Keratinocyte (primary cell): ENCODE data around the gene SC5D. TPM values are rescaled to one million over a fixed set of nuclear protein-coding genes. Genes with fewer than 3 reads are reported as not detected.

Experiments
- DNase-seq: peaks from one replicate; pipeline ENCODE4 v3.0.0-alpha.2; 2011; ENCODE audit warnings: low read depth, missing footprints, low spot score
- FAIRE-seq: peaks from 2 replicates; lab custom pipeline; 2011; peaks lifted over from hg19 to GRCh38; lab: Jason Lieb, UNC
- H2AFZ ChIP-seq: 2 replicates; pipeline ENCODE4 v1.6.0; 2012; ENCODE audit warnings: low read length, control low read depth, inconsistent platforms; ENCODE audit not compliant: control insufficient read depth
- H3K27ac ChIP-seq: 2 replicates; pipeline ENCODE4 v1.5.1; 2011; ENCODE audit warnings: low read length; ENCODE audit not compliant: control insufficient read depth, insufficient read depth
- H3K27me3 ChIP-seq: 3 replicates; pipeline ENCODE4 v1.6.0; 2011; ENCODE audit warnings: low read length; ENCODE audit not compliant: control insufficient read depth, insufficient read depth; ENCODE audit errors: extremely low read depth
- H3K36me3 ChIP-seq, 2 experiments: 2 replicates in 1 of 2; 3 replicates in 1 of 2; pipeline ENCODE4 v1.5.1; 2011; ENCODE audit warnings: low read length in 2 of 2, mild to moderate bottlenecking in 1 of 2; ENCODE audit not compliant: control insufficient read depth in 2 of 2, insufficient read depth in 2 of 2; ENCODE audit errors: extremely low read depth in 1 of 2
- H3K4me1 ChIP-seq: 3 replicates; pipeline ENCODE4 v1.5.1; 2011; ENCODE audit warnings: low read length; ENCODE audit not compliant: control insufficient read depth, insufficient read depth; ENCODE audit errors: extremely low read depth
- H3K4me2 ChIP-seq: 3 replicates; pipeline ENCODE4 v1.6.0; 2011; ENCODE audit warnings: low read depth, low read length; ENCODE audit not compliant: control insufficient read depth, insufficient read depth; ENCODE audit errors: extremely low read depth
- H3K4me3 ChIP-seq, 3 experiments: fragments of 200-600 bp in 1 of 3; sonication (generic) in 1 of 3; 2 replicates in 2 of 3; 3 replicates in 1 of 3; pipeline ENCODE4 v1.5.1; 2011 to 2016; ENCODE audit warnings: low read length in 3 of 3, mild to moderate bottlenecking in 3 of 3, control low read depth in 2 of 3, inconsistent platforms in 1 of 3, low read depth in 1 of 3, mixed read lengths in 1 of 3, mixed run types in 1 of 3, moderate library complexity in 1 of 3; ENCODE audit not compliant: control insufficient read depth in 2 of 3, insufficient read depth in 2 of 3; ENCODE audit errors: extremely low read depth in 1 of 3
- H3K79me2 ChIP-seq: 2 replicates; pipeline ENCODE4 v1.6.0; 2012; ENCODE audit warnings: low read length; ENCODE audit not compliant: control insufficient read depth, insufficient read depth
- H3K9ac ChIP-seq: 3 replicates; pipeline ENCODE4 v1.6.0; 2011; ENCODE audit warnings: low read length; ENCODE audit not compliant: control insufficient read depth, insufficient read depth; ENCODE audit errors: extremely low read depth
- H3K9me1 ChIP-seq: 3 replicates; pipeline ENCODE4 v1.6.0; 2011; ENCODE audit warnings: low read length; ENCODE audit not compliant: control insufficient read depth, insufficient read depth; ENCODE audit errors: extremely low read depth
- H3K9me3 ChIP-seq: 2 replicates; pipeline ENCODE4 v1.5.1; 2012; ENCODE audit warnings: low read depth, low read length; ENCODE audit not compliant: control insufficient read depth
- H4K20me1 ChIP-seq: 3 replicates; pipeline ENCODE4 v1.6.0; 2011; ENCODE audit warnings: low read length; ENCODE audit not compliant: control insufficient read depth, insufficient read depth; ENCODE audit errors: extremely low read depth
- CTCF ChIP-seq, 3 experiments: IDR thresholded peaks in 1 of 3; conservative IDR thresholded peaks in 1 of 3; optimal IDR thresholded peaks in 1 of 3; 2 replicates in 2 of 3; 3 replicates in 1 of 3; pipeline versions ENCODE3 to v1.5.1; 2011; ENCODE audit warnings: low read length in 3 of 3, mild to moderate bottlenecking in 3 of 3, moderate library complexity in 2 of 3, control low read depth in 1 of 3, inconsistent platforms in 1 of 3; ENCODE audit not compliant: insufficient read depth in 2 of 3; ENCODE audit errors: extremely low read depth in 1 of 3
- EZH2 ChIP-seq: IDR thresholded peaks from one replicate; pipeline ENCODE4 v1.6.1; 2012; ENCODE audit warnings: inconsistent platforms, mild to moderate bottlenecking, low read length, moderate library complexity
- dilution Hi-C: fragments of 300-500 bp; cut with MboI; formaldehyde crosslinking; loops from one replicate; pipeline ENCODE4 v1.7.0; 2020; ENCODE audit warnings: low sequenced_read_pairs; ENCODE audit not compliant: extremely low pct_ligation_motif_present
- polyA plus RNA-seq, 5 experiments: library from polyadenylated mRNA; depleted of rRNA in 3 of 5; stranded (reverse) in 3 of 5; stranded (forward) in 1 of 5; unstranded in 1 of 5; fragments of >200 nt; gene quantifications; 1 replicate in 1 of 5; 2 replicates in 3 of 5; 3 replicates in 1 of 5; pipeline versions ENCODE4 v1.2.1 to v1.2.3, GENCODE V29; 2011 to 2012; ENCODE audit warnings: missing spikeins in 2 of 5, low read depth in 1 of 5, low replicate concordance in 1 of 5

Gene SC5D
- polyA plus RNA-seq, 1 donor (not counting 4 experiments of a cell fraction or from before 2014, with no cell fraction given): 273 TPM

GRCh38 chr11:121349790-121350189, 57.2 kb downstream of the SC5D start:
- H2AFZ ChIP-seq: no peak overlapping the region
- H3K27ac ChIP-seq: no peak overlapping the region
- no peaks in the 10 kb centered on the region for H4K20me1 ChIP-seq
- DNase-seq (no peak), FAIRE-seq (no peak)
- dilution Hi-C loops: no loop called here
- no peaks in the 10 kb centered on the region for H3K36me3 ChIP-seq
- peaks cover 3% of the 10 kb centered on the region for H3K27me3 ChIP-seq
- no peaks in the 10 kb centered on the region for H3K79me2 ChIP-seq
- H3K9me1 ChIP-seq: no peaks in the 10 kb centered on the region
- H3K4me2 ChIP-seq: no peak overlapping the region
- no peaks in the 10 kb centered on the region for H3K9me3 ChIP-seq
- no peaks in the 10 kb centered on the region for H3K4me1 ChIP-seq
- no peak overlapping the region for H3K4me3 ChIP-seq
- H3K9ac ChIP-seq: no peak overlapping the region
- no peak for TF ChIP-seq EZH2
- TF ChIP-seq CTCF (optimal IDR thresholded peaks at IDR 0.05 in 1 of 3, IDR thresholded peaks at IDR 0.05 in 1 of 3, conservative IDR thresholded peaks at IDR 0.05 in 1 of 3; ENCODE audit: extremely low read depth in 1 of 3, insufficient read depth in 2 of 3, low read length in 3 of 3): no peak

GRCh38 chr11:121350314-121351082, 57.9 kb downstream of the SC5D start:
- Histone ChIP-seq H3K9me1 (no peaks in the 10 kb centered on the region), H3K4me1 (no peaks in the 10 kb centered on the region), H3K4me2 (no peak overlapping the region), H4K20me1 (no peaks in the 10 kb centered on the region), H3K9me3 (no peaks in the 10 kb centered on the region), H3K79me2 (no peaks in the 10 kb centered on the region), H3K4me3 (no peak overlapping the region), H3K9ac (no peak overlapping the region), H3K36me3 (no peaks in the 10 kb centered on the region), H3K27me3 (peaks cover 3% of the 10 kb centered on the region), H3K27ac (no peak overlapping the region), H2AFZ (no peak overlapping the region)
- DNase-seq: no peak
- FAIRE-seq: no peak
- dilution Hi-C loops: no loop called here
- TF ChIP-seq CTCF (optimal IDR thresholded peaks at IDR 0.05 in 1 of 3, IDR thresholded peaks at IDR 0.05 in 1 of 3, conservative IDR thresholded peaks at IDR 0.05 in 1 of 3; ENCODE audit: extremely low read depth in 1 of 3, insufficient read depth in 2 of 3, low read length in 3 of 3): no peak
- TF ChIP-seq EZH2: no peak
